HG02973 (cell line): Measurements from ENCODE around the gene KRABD2.
"Not testable (repeated sequence)": the region's sequence is repeated elsewhere in the genome, so short reads cannot be mapped to it uniquely, and the experiment has no call there.

Source experiments
- ATAC-seq: cut with Tn5 transposase; IDR thresholded peaks from one replicate; pipeline ENCODE4 v1.9.1; 2021; ENCODE audit warnings: moderate library complexity; ENCODE audit not compliant: unreplicated experiment

The KRABD2 gene

GRCh38 chr17:8376271-8377067 is at the start of gene KRABD2:
Gene KRABD2 (minus strand): TSS chr17:8376704.
- ATAC-seq = peak; percentile 76

- ATAC-seq = no peak
These were observed 45.1 kb upstream of the KRABD2 start for GRCh38 chr17:8421571-8421970.

DNA sequence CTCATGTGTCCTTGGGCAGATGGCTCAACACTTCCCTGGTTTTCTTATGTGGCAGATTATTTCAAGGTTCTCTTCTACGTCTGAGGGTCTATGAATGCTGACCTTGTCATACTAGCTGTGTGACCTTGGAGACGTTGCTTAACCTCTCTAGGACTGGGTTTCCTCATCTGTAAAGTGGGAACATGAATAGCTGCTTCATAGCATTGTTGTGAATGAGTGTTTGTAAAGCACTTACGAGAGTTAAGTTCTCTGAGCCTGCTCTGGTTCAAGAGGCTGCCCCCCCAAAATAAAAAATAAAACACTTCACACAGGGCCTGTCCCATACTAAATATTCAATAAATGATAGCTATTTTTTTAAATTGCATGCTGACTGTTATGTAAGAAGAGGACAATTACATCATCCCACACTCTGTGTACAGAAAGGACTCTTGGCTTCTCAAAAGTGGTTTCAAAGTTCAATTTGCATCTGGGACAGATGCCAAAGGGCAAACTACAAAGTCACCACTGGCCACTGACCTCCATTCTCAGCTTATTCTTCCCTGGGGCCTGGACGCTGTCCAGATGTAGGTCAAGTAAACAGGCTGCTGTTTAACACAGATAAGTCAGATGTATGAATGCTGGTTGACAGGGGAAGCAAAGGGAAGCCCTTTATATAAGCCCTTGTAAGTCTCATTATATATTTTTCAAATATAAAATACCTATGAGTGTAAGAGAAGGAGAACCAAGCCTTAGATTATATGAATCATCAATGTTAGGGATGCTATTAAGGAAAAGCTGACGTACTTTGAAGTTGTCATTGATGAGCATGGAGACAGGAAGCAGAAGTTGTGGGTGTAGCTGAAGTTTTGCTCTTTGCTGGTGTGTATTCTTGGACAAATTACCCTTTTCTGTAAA is 43.8 kb upstream of the KRABD2 start:
- no peak for ATAC-seq

GRCh38 chr17:8419305-8419704 is 42.8 kb upstream of the KRABD2 start:
- no peak for ATAC-seq

GRCh38 chr17:8418471-8418870 is 42.0 kb upstream of the KRABD2 start:
- no peak for ATAC-seq

DNA sequence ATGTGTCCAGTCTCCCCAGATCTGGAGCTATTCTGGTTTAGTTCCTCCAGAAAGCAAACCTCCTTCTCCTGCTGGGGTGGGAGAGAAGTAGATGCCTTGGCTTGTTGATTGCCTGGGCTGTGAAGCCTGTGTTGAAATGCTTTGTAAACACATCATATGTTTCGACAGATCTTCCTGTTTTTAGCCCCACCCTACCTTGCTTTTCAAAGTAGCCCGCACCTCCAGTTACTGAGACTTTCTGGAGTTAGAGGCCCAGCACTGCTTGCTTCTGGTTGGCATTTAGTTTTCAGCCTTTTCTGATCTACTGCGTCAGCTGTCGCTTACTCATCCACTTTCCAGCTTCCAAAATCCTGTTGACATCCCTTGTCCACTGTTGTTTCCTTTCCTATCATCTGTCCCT is 41.3 kb upstream of the KRABD2 start:
- ATAC-seq = no peak

DNA sequence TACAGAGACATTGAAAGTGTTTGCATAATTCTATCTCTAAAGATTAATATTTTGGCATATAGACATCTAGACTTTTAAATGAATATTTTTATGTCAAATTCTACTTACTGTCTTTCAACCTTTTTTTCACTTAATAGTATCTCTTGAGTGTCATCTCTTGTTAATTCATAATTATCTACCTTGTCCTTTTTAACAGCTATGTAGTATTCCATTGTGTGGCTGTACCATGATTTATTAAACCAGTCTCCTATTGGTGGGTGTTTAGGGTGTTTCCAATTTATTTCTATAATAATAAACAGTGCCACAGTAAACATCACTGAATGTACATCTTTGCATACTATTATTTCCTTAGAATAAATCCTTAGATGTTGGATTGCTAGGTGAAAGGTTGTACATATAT is 37.4 kb upstream of the KRABD2 start:
- ATAC-seq = no peak

DNA sequence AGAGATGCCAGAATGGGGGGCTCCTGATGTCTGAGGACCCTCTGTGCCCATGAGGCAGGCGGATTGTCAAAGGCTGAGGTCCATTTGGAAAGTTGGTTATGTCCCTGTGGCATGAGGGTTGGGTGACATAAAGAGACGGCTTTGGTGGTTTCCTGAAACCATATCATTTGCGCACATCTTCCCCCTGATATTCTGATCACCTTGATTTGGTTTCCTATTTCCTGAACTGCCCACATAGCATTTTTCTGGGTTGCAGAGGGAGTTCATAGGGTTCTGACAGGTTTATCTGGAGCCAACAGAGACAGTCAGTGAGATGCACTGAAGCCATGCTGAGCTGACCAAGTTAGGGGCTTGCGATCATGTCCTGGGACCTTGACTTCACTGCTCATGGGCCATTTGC is 36.8 kb upstream of the KRABD2 start:
- ATAC-seq = no peak

- ATAC-seq = no peak
These were observed 35.6 kb upstream of the KRABD2 start for GRCh38 chr17:8412089-8412488.

DNA sequence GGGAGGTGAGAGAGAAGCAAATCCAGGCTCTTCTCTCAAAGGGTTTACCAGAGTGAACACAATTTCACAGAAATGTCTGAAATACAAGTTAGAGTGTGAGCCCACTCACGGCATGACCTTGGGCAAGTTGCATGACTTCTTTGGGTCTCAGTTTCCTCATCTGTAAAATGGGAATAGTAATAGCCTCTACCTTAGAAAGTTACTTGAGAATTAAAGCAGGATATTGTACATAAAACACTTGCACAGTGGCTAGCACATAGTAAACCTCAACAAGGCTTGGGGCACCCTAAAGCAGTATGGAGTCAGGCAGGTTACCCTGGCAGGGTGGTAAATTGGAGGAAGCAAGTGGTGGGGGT is 34.4 kb upstream of the KRABD2 start:
- ATAC-seq = no peak

DNA sequence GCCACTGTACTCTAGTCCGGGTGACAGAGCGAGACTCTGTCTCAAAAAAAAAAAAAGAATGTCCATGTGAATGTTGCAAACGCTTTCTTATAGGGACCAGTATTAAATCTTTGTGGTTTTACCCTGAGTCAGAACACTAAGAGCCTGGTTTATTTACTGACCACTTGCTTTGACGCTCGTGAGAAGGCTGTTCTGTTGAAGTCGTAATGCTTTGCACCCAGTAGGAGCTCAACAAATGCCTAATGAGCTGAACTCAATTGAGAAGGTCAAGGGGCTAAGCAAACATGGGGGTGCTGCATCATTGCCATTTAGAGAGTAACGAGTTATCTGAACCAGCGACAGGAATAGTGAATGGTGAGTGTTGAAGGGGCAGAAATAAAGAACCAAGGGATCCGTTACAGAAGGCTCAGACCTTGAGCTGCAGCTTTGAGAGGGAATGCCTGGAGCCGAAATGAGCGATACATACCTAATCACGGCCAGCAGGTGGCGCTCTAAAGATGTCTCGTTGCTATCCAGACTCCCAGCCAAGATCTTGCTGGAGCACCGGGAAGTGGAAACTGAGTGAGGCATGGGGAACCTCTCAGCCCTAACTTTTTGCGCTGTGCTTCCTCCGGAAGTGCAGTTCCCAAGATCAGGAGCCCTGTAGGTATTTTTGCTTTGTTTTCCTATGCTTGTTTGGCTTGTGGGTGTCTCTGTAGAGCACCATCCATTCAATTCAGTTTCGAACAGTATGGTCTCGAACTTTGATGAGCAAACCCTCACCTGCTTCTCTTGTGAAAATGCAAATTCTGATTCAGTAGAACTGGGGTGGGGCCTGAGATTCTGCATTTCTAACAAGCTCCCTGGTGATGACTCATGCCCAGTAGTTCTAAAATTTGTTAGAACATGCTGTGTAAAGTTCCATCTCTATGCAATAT is 33.7 kb upstream of the KRABD2 start:
- no peak for ATAC-seq

- no peak for ATAC-seq
These were observed 31.9 kb upstream of the KRABD2 start for GRCh38 chr17:8408371-8408770.

DNA sequence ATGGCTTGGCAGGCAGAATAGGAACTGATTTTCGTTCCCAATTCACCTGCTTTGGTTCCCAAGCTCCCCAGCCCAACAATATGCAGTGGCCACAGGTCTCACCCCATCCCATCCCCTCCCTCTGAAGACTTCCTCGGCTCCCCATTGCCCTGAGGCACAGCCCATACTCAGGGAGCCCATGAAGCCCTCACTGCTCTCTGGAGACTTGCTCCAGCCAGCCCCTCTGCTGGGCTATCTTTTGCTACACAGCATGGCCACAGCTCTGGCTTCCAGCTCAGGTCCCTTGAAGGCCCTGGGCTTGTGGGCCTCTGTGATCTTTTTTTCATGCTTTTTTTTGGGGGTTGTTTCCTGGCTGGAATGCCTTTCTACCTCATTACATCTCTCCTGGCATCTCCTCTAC is 29.7 kb upstream of the KRABD2 start:
- ATAC-seq = no peak

DNA sequence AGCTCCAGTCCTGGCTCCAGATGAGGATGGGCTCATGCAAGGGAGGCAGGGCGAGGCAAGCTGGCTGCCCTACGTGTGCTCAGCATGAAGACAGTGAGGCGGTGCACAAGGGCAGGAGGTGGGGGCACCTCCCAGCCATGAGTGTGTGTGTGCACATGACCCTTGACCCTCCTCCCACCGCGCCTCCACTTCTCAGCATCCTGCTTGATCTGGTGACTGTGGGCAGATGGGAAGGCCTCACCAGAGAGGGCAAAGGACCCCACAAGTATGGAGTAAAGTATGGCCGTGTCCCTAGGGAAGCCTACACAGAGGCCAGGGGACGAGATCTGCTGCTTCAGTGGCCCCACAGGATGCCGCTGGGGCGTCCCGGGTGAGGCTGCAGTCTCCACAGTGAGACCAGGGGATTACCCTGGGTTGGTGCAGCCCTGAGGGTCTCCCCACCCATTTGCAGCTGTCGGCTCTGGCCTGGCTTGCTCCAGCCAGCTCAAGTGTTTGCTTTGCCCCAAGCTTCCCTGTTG is 29.1 kb upstream of the KRABD2 start:
- no peak for ATAC-seq

- no peak for ATAC-seq
These were observed 26.5 kb upstream of the KRABD2 start for GRCh38 chr17:8402921-8403536.

- no peak for ATAC-seq
These were observed 24.6 kb upstream of the KRABD2 start for GRCh38 chr17:8401107-8401506.

DNA sequence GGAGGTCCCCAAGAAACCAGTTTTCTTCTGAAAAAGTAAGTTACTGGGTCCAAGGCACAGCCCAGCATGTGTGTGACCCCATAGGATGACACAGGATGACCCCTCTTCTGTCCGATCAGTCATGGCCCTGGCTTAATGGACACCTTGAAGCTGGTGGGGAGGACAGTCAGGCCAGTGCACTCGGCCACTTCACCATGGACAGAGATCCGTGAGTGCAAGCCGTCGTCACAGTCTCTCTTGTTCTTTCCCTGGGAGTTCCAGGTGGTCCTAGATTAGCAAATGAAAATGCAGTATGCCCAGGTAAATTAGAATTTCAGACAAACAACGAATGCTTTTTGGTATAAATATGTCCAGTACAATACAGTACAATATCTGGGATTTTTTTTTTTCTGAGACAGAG is 22.5 kb upstream of the KRABD2 start:
- no peak for ATAC-seq

DNA sequence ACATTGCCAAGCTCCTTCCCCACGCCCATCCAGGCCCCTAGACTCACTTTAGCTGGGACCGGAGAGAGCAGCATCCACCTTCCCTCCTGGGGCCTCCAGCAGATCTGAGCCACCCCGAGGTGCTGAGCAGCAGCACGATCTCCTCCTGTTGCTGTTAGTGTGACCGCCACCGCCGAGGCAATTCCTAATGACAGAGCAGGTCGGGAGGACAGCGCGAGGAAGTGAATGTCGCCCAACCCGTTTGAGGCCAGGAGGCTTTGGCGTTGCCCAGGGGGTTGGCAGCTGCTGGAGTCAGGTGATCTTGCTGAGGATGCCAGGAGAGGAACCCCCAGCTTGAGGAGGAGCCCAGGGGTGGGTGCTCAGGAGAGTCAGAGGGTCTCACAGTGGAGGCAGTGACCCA is 21.1 kb upstream of the KRABD2 start, which contains the start of gene RNF222:
Gene RNF222 (minus strand): TSS at position 192 of the 400 bp plus-strand sequence. CDS start 4,366 bp downstream, outside the sequence.
- no peak for ATAC-seq

DNA sequence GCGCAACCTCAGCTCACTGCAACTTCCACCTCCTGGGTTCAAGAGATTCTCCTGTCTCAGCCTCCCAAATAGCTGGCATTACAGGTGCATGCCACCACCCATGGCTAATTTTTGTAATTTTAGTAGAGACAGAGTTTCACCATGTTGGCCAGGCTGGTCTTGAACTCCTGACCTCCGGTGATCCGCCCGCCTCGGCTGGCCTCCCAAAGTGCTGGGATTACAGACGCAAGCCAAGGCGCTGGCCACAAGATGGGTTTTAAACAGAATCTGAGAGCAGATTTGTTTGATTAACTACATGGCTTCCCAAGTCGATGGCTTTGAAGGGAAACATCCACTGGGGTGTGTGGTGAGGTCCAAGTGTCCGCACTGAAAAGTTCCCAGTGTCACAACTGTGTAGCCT is 18.0 kb upstream of the KRABD2 start:
- not testable (repeated sequence) for ATAC-seq

DNA sequence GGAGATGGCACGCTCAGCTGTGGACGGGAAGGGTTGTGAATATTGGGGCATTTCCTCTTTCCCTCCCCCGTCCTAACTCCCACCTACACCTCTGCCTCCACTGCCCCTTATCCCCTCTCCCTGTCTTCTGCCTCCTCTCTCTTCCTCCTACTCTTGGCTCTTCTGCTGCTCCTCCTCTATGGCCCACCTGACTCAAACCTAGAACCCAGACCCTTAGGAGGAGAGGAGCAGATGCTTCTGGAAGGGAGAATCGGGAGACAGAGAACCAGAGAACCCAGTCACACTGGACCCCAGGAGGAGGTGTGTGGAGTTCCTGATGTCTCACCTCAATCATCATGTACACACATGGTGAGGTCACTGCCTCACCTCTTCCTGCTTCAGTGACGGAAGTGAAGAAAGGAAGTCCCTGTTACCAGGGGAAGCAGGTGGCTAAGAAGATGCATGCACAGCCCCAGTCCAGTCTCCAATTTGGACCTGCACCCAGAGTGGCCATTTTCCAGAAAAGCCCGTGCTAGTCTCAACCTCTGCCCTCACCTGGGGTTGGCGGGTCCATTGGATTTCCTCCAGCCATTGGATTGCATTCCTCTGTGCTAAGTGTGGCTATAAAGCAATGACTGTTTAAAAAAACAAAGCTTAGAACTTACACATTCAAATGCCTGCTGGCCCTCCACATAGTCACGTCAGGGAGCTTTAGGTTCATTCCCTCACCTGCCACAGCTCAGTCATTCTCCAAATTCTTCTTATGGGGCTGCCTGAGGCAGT is 17.1 kb upstream of the KRABD2 start:
- no peak for ATAC-seq
